ENCODE results near the gene GABRD.

The GABRD gene

GRCh38 chr1:2047749-2048729 is 28.9 kb downstream of the GABRD start:
- Mint-ChIP-seq H3K27ac (no peak overlapping the region), H3K27me3 (no peaks in the 10 kb centered on the region), H3K9me3 (ENCODE audit: low read depth) (no peaks in the 10 kb centered on the region), H3K4me1 (ENCODE audit: low read depth) (peaks cover 32% of the 10 kb centered on the region), H3K36me3 (no peaks in the 10 kb centered on the region), H3K4me3 (peak overlapping the region; percentile 60)

GRCh38 chr1:2049225-2049717 is 30.1 kb downstream of the GABRD start:
- H3K4me1 Mint-ChIP-seq (ENCODE audit: low read depth), result peaks cover 28% of the 10 kb centered on the region
- peak overlapping the region; percentile 80 for H3K4me3 Mint-ChIP-seq
- no peak overlapping the region for H3K27ac Mint-ChIP-seq
- H3K27me3 Mint-ChIP-seq, result no peaks in the 10 kb centered on the region
- H3K36me3 Mint-ChIP-seq, result no peaks in the 10 kb centered on the region
- H3K9me3 Mint-ChIP-seq (ENCODE audit: low read depth), result no peaks in the 10 kb centered on the region

GRCh38 chr1:2049718-2050431 is 30.7 kb downstream of the GABRD start, which contains the start of gene PRKCZ:
Gene PRKCZ (plus strand): TSS chr1:2050411. CDS start chr1:2050631, 220 bp downstream.
- Mint-ChIP-seq H3K27ac (no peak within 1 kb of the TSS), H3K4me3 (peak within 1 kb of the TSS; percentile 80), H3K4me1 (ENCODE audit: low read depth) (peaks cover 28% of the 10 kb centered on the region), H3K9me3 (ENCODE audit: low read depth) (no peaks in the 10 kb centered on the region), H3K27me3 (no peaks in the 10 kb centered on the region), H3K36me3 (no peaks in the 10 kb centered on the region)

- Mint-ChIP-seq H3K4me3 (peak overlapping the region; percentile 76), H3K27ac (no peak overlapping the region), H3K36me3 (no peaks in the 10 kb centered on the region), H3K4me1 (ENCODE audit: low read depth) (peaks cover 24% of the 10 kb centered on the region), H3K9me3 (ENCODE audit: low read depth) (no peaks in the 10 kb centered on the region), H3K27me3 (no peaks in the 10 kb centered on the region)
These were observed 31.3 kb downstream of the GABRD start for GRCh38 chr1:2050461-2050792.

- peak overlapping the region; percentile 76 for H3K4me3 Mint-ChIP-seq
- no peak overlapping the region for H3K27ac Mint-ChIP-seq
- H3K4me1 Mint-ChIP-seq (ENCODE audit: low read depth), result peaks cover 18% of the 10 kb centered on the region
- no peaks in the 10 kb centered on the region for H3K9me3 Mint-ChIP-seq (ENCODE audit: low read depth)
- H3K27me3 Mint-ChIP-seq, result no peaks in the 10 kb centered on the region
- no peaks in the 10 kb centered on the region for H3K36me3 Mint-ChIP-seq
These were observed 31.9 kb downstream of the GABRD start for GRCh38 chr1:2050793-2051682.

GRCh38 chr1:2052054-2052679 is 33.0 kb downstream of the GABRD start:
- Mint-ChIP-seq H3K4me3 (peak overlapping the region; percentile 76), H3K4me1 (ENCODE audit: low read depth) (peaks cover 18% of the 10 kb centered on the region), H3K27ac (no peak overlapping the region), H3K27me3 (no peaks in the 10 kb centered on the region), H3K36me3 (no peaks in the 10 kb centered on the region), H3K9me3 (ENCODE audit: low read depth) (no peaks in the 10 kb centered on the region)

GRCh38 chr1:2052756-2053155 is 33.6 kb downstream of the GABRD start:
- H3K4me3 Mint-ChIP-seq, result peak overlapping the region; percentile 42

GRCh38 chr1:2053217-2053616 is 34.1 kb downstream of the GABRD start:
- Mint-ChIP-seq H3K36me3 (no peaks in the 10 kb centered on the region), H3K27ac (no peak overlapping the region), H3K4me3 (no peak overlapping the region), H3K9me3 (ENCODE audit: low read depth) (no peaks in the 10 kb centered on the region), H3K27me3 (no peaks in the 10 kb centered on the region), H3K4me1 (ENCODE audit: low read depth) (peaks cover 17% of the 10 kb centered on the region)

More at GRCh38 chr1:2052756-2053155, 33.6 kb downstream of the GABRD start:
- H3K27me3 Mint-ChIP-seq, result no peaks in the 10 kb centered on the region
- no peaks in the 10 kb centered on the region for H3K36me3 Mint-ChIP-seq
- no peaks in the 10 kb centered on the region for H3K9me3 Mint-ChIP-seq (ENCODE audit: low read depth)
- no peak overlapping the region for H3K27ac Mint-ChIP-seq
- H3K4me1 Mint-ChIP-seq (ENCODE audit: low read depth), result peaks cover 18% of the 10 kb centered on the region

- H3K27me3 Mint-ChIP-seq, result no peaks in the 10 kb centered on the region
- H3K36me3 Mint-ChIP-seq, result no peaks in the 10 kb centered on the region
- H3K4me1 Mint-ChIP-seq (ENCODE audit: low read depth), result peaks cover 14% of the 10 kb centered on the region
- no peak overlapping the region for H3K27ac Mint-ChIP-seq
- no peak overlapping the region for H3K4me3 Mint-ChIP-seq
- no peaks in the 10 kb centered on the region for H3K9me3 Mint-ChIP-seq (ENCODE audit: low read depth)
These were observed 34.7 kb downstream of the GABRD start for GRCh38 chr1:2053784-2054376.

GRCh38 chr1:2054560-2054959 is 35.4 kb downstream of the GABRD start:
- Mint-ChIP-seq H3K4me1 (ENCODE audit: low read depth) (peaks cover 8% of the 10 kb centered on the region), H3K36me3 (no peaks in the 10 kb centered on the region), H3K27me3 (no peaks in the 10 kb centered on the region), H3K27ac (no peak overlapping the region), H3K9me3 (ENCODE audit: low read depth) (no peaks in the 10 kb centered on the region), H3K4me3 (no peak overlapping the region)

GRCh38 chr1:2055911-2056575 is 36.9 kb downstream of the GABRD start:
- H3K9me3 Mint-ChIP-seq (ENCODE audit: low read depth), result no peaks in the 10 kb centered on the region
- no peaks in the 10 kb centered on the region for H3K36me3 Mint-ChIP-seq
- H3K4me3 Mint-ChIP-seq, result no peak overlapping the region
- H3K27ac Mint-ChIP-seq, result no peak overlapping the region
- no peaks in the 10 kb centered on the region for H3K27me3 Mint-ChIP-seq
- peaks cover 8% of the 10 kb centered on the region for H3K4me1 Mint-ChIP-seq (ENCODE audit: low read depth)

- no peaks in the 10 kb centered on the region for H3K27me3 Mint-ChIP-seq
These were observed 37.9 kb downstream of the GABRD start for GRCh38 chr1:2056955-2057590.

More at GRCh38 chr1:2056955-2057590, 37.9 kb downstream of the GABRD start:
- peaks cover 3% of the 10 kb centered on the region for H3K4me1 Mint-ChIP-seq (ENCODE audit: low read depth)
- no peak overlapping the region for H3K27ac Mint-ChIP-seq
- no peak overlapping the region for H3K4me3 Mint-ChIP-seq
- no peaks in the 10 kb centered on the region for H3K9me3 Mint-ChIP-seq (ENCODE audit: low read depth)
- H3K36me3 Mint-ChIP-seq, result peaks cover under 1% of the 10 kb centered on the region

All from activated naive CD8-positive, alpha-beta T cell (primary cell).